Type B pancreatic cell (in vitro differentiated cells): ENCODE results near the gene FTSJ1. TPM values are rescaled to one million over a fixed set of nuclear protein-coding genes. Genes with fewer than 3 reads are reported as not detected.
"Not testable (repeated sequence)": the region's sequence is repeated elsewhere in the genome, so short reads cannot be mapped to it uniquely, and the experiment has no call there.

Experiments used
- DNase-seq: peaks from one replicate; pipeline ENCODE4 v3.0.0; 2021; ENCODE audit warnings: mixed read lengths; ENCODE audit not compliant: unreplicated experiment; ENCODE audit errors: extremely low spot score
- H3K27ac Mint-ChIP-seq: 2 replicates; pipeline ENCODE4 v1.8.0; 2021; ENCODE audit warnings: mild to moderate bottlenecking, mixed read lengths
- H3K27me3 Mint-ChIP-seq: 2 replicates; pipeline ENCODE4 v1.8.0; 2021; ENCODE audit warnings: mixed read lengths
- H3K36me3 Mint-ChIP-seq: 2 replicates; pipeline ENCODE4 v1.8.0; 2021; ENCODE audit warnings: mixed read lengths
- H3K4me1 Mint-ChIP-seq: one replicate; pipeline ENCODE4 v1.8.0; 2021; ENCODE audit warnings: mixed read lengths; ENCODE audit not compliant: unreplicated experiment
- H3K4me3 Mint-ChIP-seq: 2 replicates; pipeline ENCODE4 v1.8.0; 2021; ENCODE audit warnings: mild to moderate bottlenecking, mixed read lengths
- H3K9me3 Mint-ChIP-seq: 2 replicates; pipeline ENCODE4 v1.8.0; 2021; ENCODE audit warnings: mixed read lengths
- long read RNA-seq: library from polyadenylated mRNA; unstranded; transcript quantifications from one replicate; pipeline ENCODE4 v2.0.0, GENCODE V29; 2020
- total RNA-seq: library from RNA; stranded (reverse); gene quantifications from 2 replicates; pipeline ENCODE4 v1.2.1, GENCODE V29; 2021; ENCODE audit warnings: low replicate concordance
- TF ChIP-seq, protein P1 (sequence below): fragments of 200-600 bp; sonication (generic); conservative IDR thresholded peaks from 2 replicates; pipeline ENCODE4 v1.5.0; 2021; ENCODE audit warnings: antibody characterized with exemption, mild to moderate bottlenecking

FTSJ1 gene, protein sequence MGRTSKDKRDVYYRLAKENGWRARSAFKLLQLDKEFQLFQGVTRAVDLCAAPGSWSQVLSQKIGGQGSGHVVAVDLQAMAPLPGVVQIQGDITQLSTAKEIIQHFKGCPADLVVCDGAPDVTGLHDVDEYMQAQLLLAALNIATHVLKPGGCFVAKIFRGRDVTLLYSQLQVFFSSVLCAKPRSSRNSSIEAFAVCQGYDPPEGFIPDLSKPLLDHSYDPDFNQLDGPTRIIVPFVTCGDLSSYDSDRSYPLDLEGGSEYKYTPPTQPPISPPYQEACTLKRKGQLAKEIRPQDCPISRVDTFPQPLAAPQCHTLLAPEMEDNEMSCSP
- 35.3 and 46.4 TPM in 2 replicates for total RNA-seq
- long read RNA-seq, transcript FTSJ1-202 (13 exons, 1,892 nt), result major isoform, 9 of 19 reads
- long read RNA-seq, partial matches to known transcripts, result 2 of 19 reads
- long read RNA-seq, other reads (novel, unspliced or antisense), result 8 of 19 reads

GRCh38 chrX:48475774-48476577, at the start of gene FTSJ1:
Gene FTSJ1 (plus strand): TSS chrX:48476199. CDS start chrX:48478048, 1,849 bp downstream.
- Mint-ChIP-seq H3K4me1 (peaks cover 11% of the 10 kb centered on the region), H3K36me3 (peaks cover 14% of the 10 kb centered on the region), H3K27me3 (peaks cover 4% of the 10 kb centered on the region), H3K27ac (peak within 1 kb of the TSS; percentile 93), H3K4me3 (peak within 1 kb of the TSS; percentile 98), H3K9me3 (peaks cover 6% of the 10 kb centered on the region)
- DNase-seq, result peak; percentile 83
- TF ChIP-seq, protein P1, sequence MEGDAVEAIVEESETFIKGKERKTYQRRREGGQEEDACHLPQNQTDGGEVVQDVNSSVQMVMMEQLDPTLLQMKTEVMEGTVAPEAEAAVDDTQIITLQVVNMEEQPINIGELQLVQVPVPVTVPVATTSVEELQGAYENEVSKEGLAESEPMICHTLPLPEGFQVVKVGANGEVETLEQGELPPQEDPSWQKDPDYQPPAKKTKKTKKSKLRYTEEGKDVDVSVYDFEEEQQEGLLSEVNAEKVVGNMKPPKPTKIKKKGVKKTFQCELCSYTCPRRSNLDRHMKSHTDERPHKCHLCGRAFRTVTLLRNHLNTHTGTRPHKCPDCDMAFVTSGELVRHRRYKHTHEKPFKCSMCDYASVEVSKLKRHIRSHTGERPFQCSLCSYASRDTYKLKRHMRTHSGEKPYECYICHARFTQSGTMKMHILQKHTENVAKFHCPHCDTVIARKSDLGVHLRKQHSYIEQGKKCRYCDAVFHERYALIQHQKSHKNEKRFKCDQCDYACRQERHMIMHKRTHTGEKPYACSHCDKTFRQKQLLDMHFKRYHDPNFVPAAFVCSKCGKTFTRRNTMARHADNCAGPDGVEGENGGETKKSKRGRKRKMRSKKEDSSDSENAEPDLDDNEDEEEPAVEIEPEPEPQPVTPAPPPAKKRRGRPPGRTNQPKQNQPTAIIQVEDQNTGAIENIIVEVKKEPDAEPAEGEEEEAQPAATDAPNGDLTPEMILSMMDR, result no peak

GRCh38 chrX:48427027-48427716, 48.8 kb upstream of the FTSJ1 start:
- not testable (repeated sequence) for H3K36me3 Mint-ChIP-seq, DNase-seq, H3K9me3 Mint-ChIP-seq, H3K27me3 Mint-ChIP-seq, H3K27ac Mint-ChIP-seq, H3K4me3 Mint-ChIP-seq, H3K4me1 Mint-ChIP-seq

GRCh38 chrX:48429606-48430005, 46.4 kb upstream of the FTSJ1 start:
- H3K4me1 Mint-ChIP-seq, H3K27ac Mint-ChIP-seq, DNase-seq, H3K27me3 Mint-ChIP-seq, H3K36me3 Mint-ChIP-seq, H3K4me3 Mint-ChIP-seq, H3K9me3 Mint-ChIP-seq: not testable (repeated sequence)

GRCh38 chrX:48430166-48430565, 45.8 kb upstream of the FTSJ1 start:
- H3K36me3 Mint-ChIP-seq, H3K4me1 Mint-ChIP-seq, H3K9me3 Mint-ChIP-seq, H3K4me3 Mint-ChIP-seq, DNase-seq, H3K27ac Mint-ChIP-seq, H3K27me3 Mint-ChIP-seq: not testable (repeated sequence)

GRCh38 chrX:48433713-48434112, 42.3 kb upstream of the FTSJ1 start:
- H3K9me3 Mint-ChIP-seq, result not testable (repeated sequence)

GRCh38 chrX:48447201-48447600, 28.8 kb upstream of the FTSJ1 start:
- not testable (repeated sequence) for H3K27me3 Mint-ChIP-seq, H3K27ac Mint-ChIP-seq, DNase-seq, H3K9me3 Mint-ChIP-seq, H3K4me3 Mint-ChIP-seq, H3K4me1 Mint-ChIP-seq, H3K36me3 Mint-ChIP-seq

More at GRCh38 chrX:48433713-48434112, 42.3 kb upstream of the FTSJ1 start:
- not testable (repeated sequence) for H3K4me1 Mint-ChIP-seq, H3K4me3 Mint-ChIP-seq, H3K36me3 Mint-ChIP-seq, H3K27ac Mint-ChIP-seq, H3K27me3 Mint-ChIP-seq, DNase-seq

DNA sequence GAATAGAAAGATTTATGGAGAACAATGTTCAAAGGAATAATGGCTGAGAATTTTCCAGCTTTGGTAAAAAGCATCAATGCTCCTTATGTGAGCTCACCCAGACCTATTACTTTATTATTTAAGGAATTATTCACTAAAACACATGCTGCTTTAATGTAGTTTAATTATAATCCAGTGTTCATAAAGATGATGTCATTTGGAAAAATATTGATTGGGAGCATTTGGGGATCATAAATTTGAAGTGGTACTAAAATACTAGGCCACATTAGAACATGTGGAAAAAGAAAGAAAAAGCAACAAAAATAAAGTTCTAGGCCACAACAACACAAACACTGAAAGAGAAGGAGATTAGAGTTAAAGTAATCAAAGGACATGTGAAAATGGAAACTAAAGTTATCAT, 25.9 kb upstream of the FTSJ1 start:
- H3K4me1 Mint-ChIP-seq, result no peaks in the 10 kb centered on the region
- H3K9me3 Mint-ChIP-seq, result no peaks in the 10 kb centered on the region
- no peak overlapping the region for H3K27ac Mint-ChIP-seq
- TF ChIP-seq, protein P1, result no peak
- no peak for DNase-seq
- no peaks in the 10 kb centered on the region for H3K27me3 Mint-ChIP-seq
- H3K4me3 Mint-ChIP-seq, result no peak overlapping the region
- no peaks in the 10 kb centered on the region for H3K36me3 Mint-ChIP-seq
